Measurements from ENCODE around the gene FXYD6. TPM values are rescaled to one million over a fixed set of nuclear protein-coding genes. Genes with fewer than 3 reads are reported as not detected.

Gene FXYD6
- total RNA-seq, 1 donor from 2014 or later = 113 TPM

DNA sequence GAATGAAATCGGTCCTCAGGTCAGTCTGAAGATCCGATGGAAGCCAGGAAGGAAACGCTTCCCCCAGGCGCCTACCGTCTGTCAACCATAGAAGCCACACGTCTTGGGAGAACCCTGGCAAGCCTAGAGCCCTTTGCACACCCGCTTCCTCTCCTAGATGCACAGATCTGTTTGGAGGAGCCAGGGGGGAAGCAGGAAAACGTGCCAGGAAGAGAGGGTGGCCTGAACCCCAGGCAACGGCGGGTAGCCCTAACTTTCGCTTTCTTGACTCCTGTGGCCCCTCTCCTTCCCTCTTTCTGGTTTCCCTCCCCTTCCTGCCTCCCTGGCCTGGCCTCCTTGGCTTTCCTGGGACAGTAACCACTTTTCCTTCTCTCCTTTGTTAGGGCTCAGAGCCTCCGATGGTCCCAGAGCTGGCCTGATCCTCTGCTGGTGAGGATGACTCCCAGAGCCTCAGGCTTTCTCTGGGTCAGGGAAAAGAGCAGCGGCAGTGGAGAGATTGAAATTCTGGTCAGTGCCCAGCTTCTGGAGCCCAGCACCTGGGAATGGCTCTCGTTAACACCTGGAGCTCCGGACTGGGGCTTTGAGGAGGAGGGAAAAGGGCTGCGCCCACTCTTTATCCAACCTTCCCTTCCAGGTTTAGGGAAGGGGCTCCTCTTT, 2.1 kb downstream of the FXYD6 start:
- DNase-seq (ENCODE audit: low read depth, low spot score) = no peak
- Mint-ChIP-seq H3K4me3 (peak overlapping the region; percentile 98), H3K4me1 (peaks cover 56% of the 10 kb centered on the region), H3K9me3 (no peaks in the 10 kb centered on the region), H3K36me3 (ENCODE audit: low read depth) (no peaks in the 10 kb centered on the region), H3K27ac (ENCODE audit: unreplicated experiment) (peak overlapping the region; percentile 20), H3K27me3 (ENCODE audit: low read depth) (peaks cover 26% of the 10 kb centered on the region)
- TF ChIP-seq, protein P1, sequence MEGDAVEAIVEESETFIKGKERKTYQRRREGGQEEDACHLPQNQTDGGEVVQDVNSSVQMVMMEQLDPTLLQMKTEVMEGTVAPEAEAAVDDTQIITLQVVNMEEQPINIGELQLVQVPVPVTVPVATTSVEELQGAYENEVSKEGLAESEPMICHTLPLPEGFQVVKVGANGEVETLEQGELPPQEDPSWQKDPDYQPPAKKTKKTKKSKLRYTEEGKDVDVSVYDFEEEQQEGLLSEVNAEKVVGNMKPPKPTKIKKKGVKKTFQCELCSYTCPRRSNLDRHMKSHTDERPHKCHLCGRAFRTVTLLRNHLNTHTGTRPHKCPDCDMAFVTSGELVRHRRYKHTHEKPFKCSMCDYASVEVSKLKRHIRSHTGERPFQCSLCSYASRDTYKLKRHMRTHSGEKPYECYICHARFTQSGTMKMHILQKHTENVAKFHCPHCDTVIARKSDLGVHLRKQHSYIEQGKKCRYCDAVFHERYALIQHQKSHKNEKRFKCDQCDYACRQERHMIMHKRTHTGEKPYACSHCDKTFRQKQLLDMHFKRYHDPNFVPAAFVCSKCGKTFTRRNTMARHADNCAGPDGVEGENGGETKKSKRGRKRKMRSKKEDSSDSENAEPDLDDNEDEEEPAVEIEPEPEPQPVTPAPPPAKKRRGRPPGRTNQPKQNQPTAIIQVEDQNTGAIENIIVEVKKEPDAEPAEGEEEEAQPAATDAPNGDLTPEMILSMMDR (conservative IDR thresholded peaks at IDR 0.05) = no peak

DNA sequence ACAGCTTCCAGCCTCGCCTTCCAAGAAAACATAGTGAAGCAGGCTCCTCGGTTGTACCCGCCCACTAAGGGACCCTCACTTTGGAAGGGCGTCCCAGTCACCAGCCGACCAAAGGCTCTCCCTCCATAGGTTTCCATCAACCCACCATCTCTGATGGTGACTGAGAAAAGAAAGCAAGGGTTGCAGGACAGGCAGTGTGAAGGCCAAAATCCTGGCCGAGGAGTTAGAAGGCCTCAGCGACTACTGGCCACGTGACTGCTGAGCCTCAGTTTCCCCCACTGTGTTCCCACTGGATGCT, 2.7 kb downstream of the FXYD6 start:
- TF ChIP-seq, protein P1 (conservative IDR thresholded peaks at IDR 0.05) = no peak
- peak overlapping the region; percentile 98 for H3K4me3 Mint-ChIP-seq
- no peak overlapping the region for H3K27ac Mint-ChIP-seq (ENCODE audit: unreplicated experiment)
- peaks cover 60% of the 10 kb centered on the region for H3K4me1 Mint-ChIP-seq
- H3K36me3 Mint-ChIP-seq (ENCODE audit: low read depth) = no peaks in the 10 kb centered on the region
- no peak for DNase-seq (ENCODE audit: low read depth, low spot score)
- H3K9me3 Mint-ChIP-seq = no peaks in the 10 kb centered on the region
- H3K27me3 Mint-ChIP-seq (ENCODE audit: low read depth) = peaks cover 23% of the 10 kb centered on the region

DNA sequence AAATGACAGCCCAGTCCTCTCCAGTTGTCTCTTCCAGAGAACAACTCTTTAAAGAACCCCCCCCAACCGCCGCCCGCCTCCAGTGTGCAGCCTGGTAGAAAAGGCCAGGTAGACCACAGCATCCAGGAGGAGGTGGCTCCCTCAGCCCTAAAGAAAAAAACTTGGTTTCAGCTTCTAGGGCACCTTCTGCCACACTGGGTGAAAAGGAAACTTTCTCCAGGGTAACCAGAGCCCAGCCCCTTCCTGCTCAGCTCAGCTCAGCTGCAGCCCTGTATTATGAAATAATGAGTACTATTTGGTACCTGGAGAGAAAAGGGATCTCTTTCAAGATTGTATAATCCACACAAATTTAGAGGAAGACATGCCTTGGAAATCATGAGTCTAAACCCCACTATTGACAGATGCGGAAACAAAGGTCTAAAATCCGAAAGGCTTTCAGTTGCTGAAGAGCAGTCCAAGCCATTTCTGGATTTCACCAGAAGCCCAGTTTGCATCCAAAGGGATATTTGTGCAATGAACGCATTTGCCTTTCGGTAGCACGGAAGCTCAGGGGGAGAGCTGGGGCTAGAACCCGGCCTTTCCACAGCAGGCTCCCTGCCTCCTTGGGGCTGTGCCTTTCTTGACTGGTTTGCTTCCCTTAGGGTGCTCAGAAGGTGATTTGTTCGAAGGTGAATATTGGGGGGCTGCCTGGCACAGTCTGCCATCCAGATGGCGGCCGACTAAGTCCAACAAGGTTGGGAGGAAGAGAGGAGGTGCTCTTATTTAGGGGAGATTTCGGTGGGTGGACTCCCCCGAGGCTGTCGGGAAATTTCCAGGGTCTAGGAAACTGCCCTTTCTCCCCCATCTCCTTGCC, 3.3 kb downstream of the FXYD6 start:
- H3K4me1 Mint-ChIP-seq = peaks cover 66% of the 10 kb centered on the region
- no peak for DNase-seq (ENCODE audit: low read depth, low spot score)
- H3K4me3 Mint-ChIP-seq = peak overlapping the region; percentile 58
- TF ChIP-seq, protein P1 (conservative IDR thresholded peaks at IDR 0.05) = no peak
- no peaks in the 10 kb centered on the region for H3K9me3 Mint-ChIP-seq
- H3K27me3 Mint-ChIP-seq (ENCODE audit: low read depth) = peaks cover 19% of the 10 kb centered on the region
- peaks cover 3% of the 10 kb centered on the region for H3K36me3 Mint-ChIP-seq (ENCODE audit: low read depth)
- H3K27ac Mint-ChIP-seq (ENCODE audit: unreplicated experiment) = no peak overlapping the region

DNA sequence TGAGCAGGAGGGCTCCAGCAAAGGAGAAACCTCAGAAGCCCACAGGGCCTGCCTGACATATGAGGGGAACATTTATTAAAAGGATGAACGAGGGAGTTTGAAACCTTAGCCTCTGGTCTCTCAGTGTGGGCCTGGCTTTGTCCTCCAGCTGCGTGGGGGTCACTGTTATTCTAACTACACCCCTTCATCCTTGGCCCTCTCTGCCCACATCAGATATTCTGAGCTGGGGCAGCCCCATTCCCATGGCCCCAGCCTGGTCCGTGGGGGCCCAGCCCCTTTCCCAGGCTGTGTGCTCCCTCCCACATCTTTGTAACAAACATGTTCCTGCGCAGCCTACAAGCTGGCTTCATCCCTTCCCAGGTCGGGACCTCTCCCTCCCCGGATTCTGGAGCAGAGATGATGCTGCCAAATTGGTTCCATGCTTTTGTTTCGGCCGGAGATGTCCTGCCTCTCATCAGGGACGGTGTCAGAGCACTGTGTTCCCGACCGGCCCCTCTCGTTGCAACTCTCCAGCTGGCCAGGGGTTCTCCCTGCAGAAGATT, 4.0 kb downstream of the FXYD6 start:
- Mint-ChIP-seq H3K27me3 (ENCODE audit: low read depth) (peaks cover 14% of the 10 kb centered on the region), H3K36me3 (ENCODE audit: low read depth) (peaks cover 3% of the 10 kb centered on the region), H3K27ac (ENCODE audit: unreplicated experiment) (no peak overlapping the region), H3K4me1 (peaks cover 68% of the 10 kb centered on the region), H3K9me3 (no peaks in the 10 kb centered on the region), H3K4me3 (peak overlapping the region; percentile 56)
- DNase-seq (ENCODE audit: low read depth, low spot score) = no peak
- TF ChIP-seq, protein P1 (conservative IDR thresholded peaks at IDR 0.05) = no peak

DNA sequence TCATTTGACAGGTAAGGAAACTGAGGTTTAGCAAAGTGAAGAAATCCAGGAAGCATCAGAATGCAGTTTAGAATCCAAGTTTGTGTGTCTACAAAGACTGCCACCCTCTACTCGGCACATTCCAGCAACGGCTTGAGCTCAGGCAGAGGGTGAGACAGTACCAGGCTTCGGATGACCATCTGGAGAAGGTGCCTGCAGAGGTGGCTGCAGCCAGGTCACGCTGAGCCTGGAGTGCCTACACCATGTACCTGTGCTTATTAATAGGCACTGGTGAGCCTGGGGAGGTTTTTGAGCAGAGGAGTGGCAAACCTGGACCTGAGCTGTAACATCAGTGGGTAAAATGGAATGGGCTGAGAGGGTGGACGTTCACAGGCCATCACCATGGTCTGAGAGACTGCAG, 4.7 kb downstream of the FXYD6 start:
- H3K27me3 Mint-ChIP-seq (ENCODE audit: low read depth) = peaks cover 6% of the 10 kb centered on the region
- H3K4me3 Mint-ChIP-seq = peak overlapping the region; percentile 56
- DNase-seq (ENCODE audit: low read depth, low spot score) = no peak
- H3K36me3 Mint-ChIP-seq (ENCODE audit: low read depth) = peaks cover 3% of the 10 kb centered on the region
- no peak overlapping the region for H3K27ac Mint-ChIP-seq (ENCODE audit: unreplicated experiment)
- H3K4me1 Mint-ChIP-seq = peaks cover 64% of the 10 kb centered on the region
- TF ChIP-seq, protein P1 (conservative IDR thresholded peaks at IDR 0.05) = no peak
- H3K9me3 Mint-ChIP-seq = no peaks in the 10 kb centered on the region
